Measurements from ENCODE around the gene CR1.
"Not testable (repeated sequence)": the region's sequence is repeated elsewhere in the genome, so short reads cannot be mapped to it uniquely, and the experiment has no call there.

CR1 gene

GRCh38 chr1:207581496-207582153, 85.7 kb downstream of the CR1 start:
- DNase-seq (ENCODE audit: low read depth, low spot score): no peak

DNA sequence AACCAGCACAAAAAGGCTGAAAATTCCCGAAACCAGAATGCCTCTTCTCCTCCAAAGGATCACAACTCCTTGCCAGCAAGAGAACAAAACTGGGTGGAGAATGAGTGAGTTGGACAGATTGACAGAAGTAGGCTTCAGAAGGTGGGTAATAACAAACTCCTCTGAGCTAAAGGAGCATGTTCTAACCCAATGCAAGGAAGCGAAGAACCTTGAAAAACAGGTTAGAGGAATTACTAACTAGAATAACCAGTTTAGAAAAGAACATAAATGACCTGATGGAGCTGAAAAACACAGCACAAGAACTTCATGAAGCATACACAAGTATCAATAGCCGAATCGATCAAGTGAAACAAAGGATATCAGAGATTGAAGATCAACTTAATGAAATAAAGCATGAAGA, 93.5 kb downstream of the CR1 start:
- not testable (repeated sequence) for DNase-seq (ENCODE audit: low read depth, low spot score)

GRCh38 chr1:207591205-207591604, 95.2 kb downstream of the CR1 start:
- DNase-seq (ENCODE audit: low read depth, low spot score): not testable (repeated sequence)

- not testable (repeated sequence) for DNase-seq (ENCODE audit: low read depth, low spot score)
These were observed 98.1 kb downstream of the CR1 start for GRCh38 chr1:207594095-207594494.

DNA sequence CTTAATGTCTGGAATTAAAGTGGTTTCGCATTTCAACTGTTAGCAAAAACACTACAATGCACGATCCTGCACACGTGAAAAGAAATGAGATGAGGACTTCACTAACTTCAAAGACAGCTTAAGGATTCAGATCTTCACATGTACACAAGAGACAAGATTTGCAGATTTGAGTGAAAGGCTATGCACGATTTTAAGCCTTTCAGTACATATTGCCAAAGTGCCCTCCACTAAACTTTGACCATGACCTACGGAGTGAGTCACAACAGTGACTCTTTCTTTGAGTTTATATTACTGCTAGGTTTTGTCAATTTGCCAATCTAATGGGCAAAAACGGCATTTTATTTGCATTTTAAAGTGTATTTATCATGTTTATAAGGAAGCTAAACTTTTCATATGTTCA, 107.8 kb downstream of the CR1 start:
- no peak for DNase-seq (ENCODE audit: low read depth, low spot score)

DNA sequence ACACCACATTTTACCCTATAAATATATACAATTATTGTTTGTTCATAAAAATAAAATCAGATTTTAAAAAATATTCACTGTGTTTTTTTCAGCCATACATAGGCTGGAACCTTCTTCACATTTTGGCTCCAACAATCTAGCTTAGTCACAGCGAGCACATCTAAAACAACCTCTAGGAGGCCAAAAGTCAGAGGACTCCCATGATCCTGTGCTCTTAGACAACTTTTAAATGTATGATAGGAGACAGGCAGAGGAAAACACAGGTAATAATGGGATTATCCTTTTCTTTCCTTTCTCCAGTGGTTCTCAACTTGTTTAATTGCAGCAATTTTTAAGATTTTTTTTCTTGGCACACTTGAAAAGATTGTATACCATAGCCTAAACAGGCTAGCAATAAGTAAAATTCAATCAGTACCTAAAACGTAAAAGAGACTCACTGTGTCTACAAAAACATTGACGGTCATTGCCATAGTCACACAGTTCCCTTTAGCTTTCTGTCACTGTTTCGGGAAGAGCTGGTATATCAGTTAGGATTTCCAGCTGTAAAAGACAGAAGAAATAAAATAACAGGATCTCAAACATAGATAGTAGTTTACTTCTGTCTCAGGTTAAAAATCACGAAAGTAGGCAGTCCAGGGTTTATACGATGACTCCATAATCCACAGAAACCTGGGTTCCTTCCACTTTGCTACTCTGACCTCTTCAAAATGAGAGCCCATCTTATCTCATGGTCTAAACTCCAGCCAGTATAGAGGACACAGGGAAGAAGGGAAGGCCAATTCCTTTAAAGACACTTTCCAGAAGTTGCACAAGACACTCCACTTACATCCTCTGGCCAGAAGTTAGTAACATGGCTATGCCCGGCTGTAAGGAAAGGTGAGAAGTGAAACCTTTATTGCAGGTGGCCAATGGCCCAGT, 109.7 kb downstream of the CR1 start:
- no peak for DNase-seq (ENCODE audit: low read depth, low spot score)

DNA sequence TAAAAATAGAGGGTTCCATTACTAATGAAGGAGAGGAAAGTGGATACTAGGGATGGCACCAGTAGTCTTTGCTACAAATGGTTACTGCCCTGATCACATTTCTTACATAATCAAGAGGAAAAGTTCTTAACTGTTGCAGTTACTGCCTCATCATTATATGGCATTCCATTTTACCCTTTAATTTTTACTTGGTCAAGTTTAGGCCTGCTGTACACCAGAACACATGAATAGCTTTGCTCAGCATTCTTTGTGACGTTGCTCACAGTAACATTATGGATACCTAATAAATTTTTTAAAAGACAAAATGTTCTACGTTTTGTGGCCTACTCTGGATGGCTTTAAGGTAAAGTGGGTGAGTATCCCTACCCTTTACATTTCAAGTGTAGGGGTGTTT, 110.4 kb downstream of the CR1 start:
- DNase-seq (ENCODE audit: low read depth, low spot score): no peak

DNA sequence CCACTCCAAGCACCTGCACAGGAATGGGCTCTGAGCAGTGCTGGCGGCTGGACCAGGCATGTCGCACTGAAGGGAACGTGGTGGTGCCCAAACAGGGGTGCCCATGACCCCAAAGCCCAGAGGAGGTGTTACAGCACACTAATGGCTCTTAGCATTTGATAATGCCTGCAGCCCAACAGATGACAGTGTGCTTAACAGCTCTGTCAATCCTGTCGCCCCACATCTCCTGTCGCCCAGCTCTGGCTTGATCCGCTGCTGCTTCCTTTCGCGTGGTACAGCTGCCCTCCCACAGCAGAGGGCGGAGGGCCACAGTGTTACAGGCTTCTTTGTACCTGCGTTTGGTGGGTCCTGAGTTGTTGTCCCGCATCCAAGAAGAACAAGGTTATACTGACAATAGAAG, 116.8 kb downstream of the CR1 start:
- no peak for DNase-seq (ENCODE audit: low read depth, low spot score)

GRCh38 chr1:207619871-207620542, 124.0 kb downstream of the CR1 start:
- no peak for DNase-seq (ENCODE audit: low read depth, low spot score)

GRCh38 chr1:207620543-207620893, 124.6 kb downstream of the CR1 start:
- no peak for DNase-seq (ENCODE audit: low read depth, low spot score)

- not testable (repeated sequence) for DNase-seq (ENCODE audit: low read depth, low spot score)
These were observed 129.6 kb downstream of the CR1 start for GRCh38 chr1:207625504-207626071.

DNA sequence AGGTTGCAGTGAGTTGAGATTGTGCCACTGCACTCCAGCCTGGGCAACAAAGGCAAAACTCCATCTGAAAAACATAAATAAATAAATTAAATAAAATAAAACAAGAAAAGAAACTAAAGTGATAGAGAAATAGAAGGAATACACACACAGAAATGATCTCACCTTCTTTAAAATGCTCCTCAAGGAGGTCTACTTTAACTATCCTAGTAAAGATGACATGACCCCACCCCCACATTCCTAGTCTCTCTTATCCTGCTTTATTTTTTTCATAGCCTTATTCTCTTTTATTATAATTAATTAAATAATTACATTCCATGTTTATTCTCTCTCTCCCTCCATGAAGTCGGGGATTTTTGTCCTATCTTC, 131.0 kb downstream of the CR1 start:
- DNase-seq (ENCODE audit: low read depth, low spot score): no peak

GRCh38 chr1:207627496-207627895, 131.5 kb downstream of the CR1 start:
- no peak for DNase-seq (ENCODE audit: low read depth, low spot score)

GRCh38 chr1:207628776-207629175, 132.8 kb downstream of the CR1 start:
- no peak for DNase-seq (ENCODE audit: low read depth, low spot score)

DNA sequence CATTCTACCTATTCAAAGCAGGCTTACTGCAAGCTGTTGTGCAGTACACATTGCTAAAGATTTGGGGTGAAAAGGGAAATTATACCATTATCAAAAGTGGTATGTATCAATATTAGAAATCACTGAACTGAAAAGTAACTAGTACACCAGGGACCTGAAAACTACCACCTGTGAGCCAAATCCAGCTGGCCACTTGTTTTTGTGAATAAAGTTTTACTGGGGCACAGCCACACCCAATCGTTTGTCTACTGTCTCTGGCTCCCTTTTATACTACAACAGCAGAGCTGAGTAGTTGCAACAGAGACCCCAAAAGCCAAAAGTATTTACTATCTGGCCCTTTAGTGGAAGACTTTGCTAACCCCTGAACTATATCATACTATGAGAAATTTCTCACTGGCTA, 135.2 kb downstream of the CR1 start:
- no peak for DNase-seq (ENCODE audit: low read depth, low spot score)

- no peak for DNase-seq (ENCODE audit: low read depth, low spot score)
These were observed 137.3 kb downstream of the CR1 start for GRCh38 chr1:207633226-207633625.

GRCh38 chr1:207633699-207634289, 137.8 kb downstream of the CR1 start:
- not testable (repeated sequence) for DNase-seq (ENCODE audit: low read depth, low spot score)

- DNase-seq (ENCODE audit: low read depth, low spot score): not testable (repeated sequence)
These were observed 138.3 kb downstream of the CR1 start for GRCh38 chr1:207634293-207634692.

DNA sequence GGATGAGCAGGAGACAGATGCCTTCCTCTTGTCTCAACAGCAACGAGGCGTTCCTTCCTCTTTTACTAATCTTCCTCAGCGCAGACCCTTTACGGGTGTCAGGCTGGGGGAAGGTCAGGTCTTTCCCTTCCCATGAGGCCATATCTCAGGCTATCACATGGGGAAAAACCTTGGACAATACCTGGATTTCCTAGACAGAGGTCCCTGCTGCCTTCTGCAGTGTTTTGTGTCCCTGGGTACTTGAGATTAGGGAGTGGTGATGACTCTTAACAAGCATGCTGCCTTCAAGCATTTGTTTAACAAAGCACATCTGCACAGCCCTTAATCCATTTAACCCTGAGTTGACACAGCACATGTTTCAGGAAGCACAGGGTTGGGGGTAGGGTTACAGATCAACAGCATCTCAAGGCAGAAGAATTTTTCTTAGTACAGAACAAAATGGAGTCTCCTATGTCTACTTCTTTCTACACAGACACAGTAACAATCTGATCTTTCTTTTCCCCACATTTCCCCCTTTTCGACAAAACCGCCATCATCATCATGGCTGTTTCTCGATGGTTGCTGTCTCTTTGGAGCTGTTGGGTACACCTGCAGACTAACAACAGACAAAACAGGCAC, 139.7 kb downstream of the CR1 start:
- not testable (repeated sequence) for DNase-seq (ENCODE audit: low read depth, low spot score)

DNA sequence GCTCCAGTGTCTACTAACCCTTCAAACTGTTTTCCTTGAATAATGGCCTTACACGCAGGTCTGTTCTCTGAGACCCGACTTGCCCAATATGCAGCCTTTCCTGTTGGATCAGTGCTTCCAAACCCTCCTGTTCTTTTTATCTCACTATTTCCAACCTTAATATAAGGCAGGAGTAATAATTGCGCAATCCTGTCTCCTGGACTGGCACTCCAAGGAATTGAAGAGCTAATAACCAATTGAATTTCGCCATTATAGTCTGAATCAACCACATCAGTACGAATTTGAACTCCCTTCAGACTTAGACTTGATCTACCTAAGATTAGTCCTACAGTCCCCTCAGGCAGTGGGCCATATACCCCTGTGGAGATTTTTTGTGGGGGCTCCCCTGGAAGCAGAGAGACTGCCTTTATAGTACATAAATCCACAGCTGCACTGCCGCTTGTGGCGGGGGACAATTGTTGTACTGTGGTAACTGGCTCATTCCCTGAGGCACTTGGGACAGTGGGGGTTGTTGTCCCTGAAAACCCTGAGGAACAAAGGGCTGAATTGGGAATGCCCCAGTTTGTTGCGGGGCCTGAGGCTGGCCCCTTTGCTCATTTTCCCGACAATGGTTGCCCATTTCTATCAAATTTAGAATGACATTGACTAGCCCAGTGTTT, 142.7 kb downstream of the CR1 start:
- DNase-seq (ENCODE audit: low read depth, low spot score): not testable (repeated sequence)

- DNase-seq (ENCODE audit: low read depth, low spot score): not testable (repeated sequence)
These were observed 143.4 kb downstream of the CR1 start for GRCh38 chr1:207639362-207639761.
